ENCODE measurements around the gene GPI.

The GPI gene

GRCh38 chr19:34430738-34431625 lies 66.0 kb downstream of the GPI start:
- Histone ChIP-seq H3K27ac (peak overlapping the region in 2 of 21 experiments; percentile 6 to 34), H3K4me3 (no peak overlapping the region)

GRCh38 chr19:34431681-34432402 lies 66.8 kb downstream of the GPI start:
- Histone ChIP-seq H3K4me3 (no peak overlapping the region), H3K27ac (peak overlapping the region in 3 of 21 experiments; percentile 5 to 45 (median 44))

GRCh38 chr19:34432797-34433196 lies 67.8 kb downstream of the GPI start:
- peak overlapping the region in 6 of 21 experiments; percentile 5 to 58 (median 42) for H3K27ac ChIP-seq
- no peak overlapping the region for H3K4me3 ChIP-seq

GRCh38 chr19:34436716-34437115 lies 71.7 kb downstream of the GPI start:
- H3K4me3 ChIP-seq = no peak overlapping the region
- no peak overlapping the region for H3K27ac ChIP-seq

- H3K27ac ChIP-seq = no peak overlapping the region
- H3K4me3 ChIP-seq = no peak overlapping the region
Observed at GRCh38 chr19:34448191-34448590, 83.2 kb downstream of the GPI start.
